Transverse colon (tissue), 4 donors: ENCODE results near the gene NANOGP8.

Experiments used
- EP300 ChIP-seq: sonication (generic); formaldehyde crosslinking; IDR thresholded peaks from one replicate; pipeline ENCODE4 v1.6.1; 2017; ENCODE audit warnings: antibody characterized with exemption, low read depth
- POLR2A ChIP-seq: fragments of 450-650 bp; IDR thresholded peaks from one replicate; pipeline ENCODE4 v1.6.1; 2016; ENCODE audit warnings: antibody characterized with exemption, mild to moderate bottlenecking, moderate library complexity
- POLR2AphosphoS5 ChIP-seq, 3 donors: sonication (generic); formaldehyde crosslinking; IDR thresholded peaks; one replicate each; pipeline ENCODE4 v1.6.1; 2016; ENCODE audit warnings: antibody characterized with exemption in 3 of 3
- TF ChIP-seq, protein P1 (sequence below), 5 experiments: fragments of 200-600 bp in 3 of 5; fragments of 450-650 bp in 2 of 5; sonication (generic) in 3 of 5; IDR thresholded peaks; 1 replicate in 2 of 5; 2 replicates in 3 of 5; pipeline ENCODE4 v1.5.1; 2016 to 2017; ENCODE audit warnings: antibody characterized with exemption in 5 of 5, inconsistent platforms in 3 of 5, mild to moderate bottlenecking in 2 of 5, moderate library complexity in 1 of 5

DNA sequence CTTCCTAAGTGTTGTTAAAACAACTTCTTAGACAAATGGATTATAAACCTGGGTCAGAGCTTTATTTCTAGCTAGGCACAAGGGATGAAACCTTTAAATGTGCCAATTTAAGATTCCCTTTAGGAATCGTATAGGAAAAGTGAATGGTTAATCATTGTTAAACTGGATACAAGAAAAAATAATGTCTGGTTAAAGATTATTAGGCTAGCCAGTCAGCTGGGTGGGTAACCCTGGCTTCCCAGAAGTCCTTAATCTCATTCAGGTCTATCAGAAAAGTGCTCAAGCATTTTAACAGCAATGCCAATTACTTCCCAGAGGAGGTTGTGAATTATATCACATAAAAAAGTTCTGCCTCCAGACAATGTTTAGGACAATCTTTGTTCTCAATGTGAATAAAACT, 37.6 kb downstream of the NANOGP8 start:
- TF ChIP-seq, protein P1, sequence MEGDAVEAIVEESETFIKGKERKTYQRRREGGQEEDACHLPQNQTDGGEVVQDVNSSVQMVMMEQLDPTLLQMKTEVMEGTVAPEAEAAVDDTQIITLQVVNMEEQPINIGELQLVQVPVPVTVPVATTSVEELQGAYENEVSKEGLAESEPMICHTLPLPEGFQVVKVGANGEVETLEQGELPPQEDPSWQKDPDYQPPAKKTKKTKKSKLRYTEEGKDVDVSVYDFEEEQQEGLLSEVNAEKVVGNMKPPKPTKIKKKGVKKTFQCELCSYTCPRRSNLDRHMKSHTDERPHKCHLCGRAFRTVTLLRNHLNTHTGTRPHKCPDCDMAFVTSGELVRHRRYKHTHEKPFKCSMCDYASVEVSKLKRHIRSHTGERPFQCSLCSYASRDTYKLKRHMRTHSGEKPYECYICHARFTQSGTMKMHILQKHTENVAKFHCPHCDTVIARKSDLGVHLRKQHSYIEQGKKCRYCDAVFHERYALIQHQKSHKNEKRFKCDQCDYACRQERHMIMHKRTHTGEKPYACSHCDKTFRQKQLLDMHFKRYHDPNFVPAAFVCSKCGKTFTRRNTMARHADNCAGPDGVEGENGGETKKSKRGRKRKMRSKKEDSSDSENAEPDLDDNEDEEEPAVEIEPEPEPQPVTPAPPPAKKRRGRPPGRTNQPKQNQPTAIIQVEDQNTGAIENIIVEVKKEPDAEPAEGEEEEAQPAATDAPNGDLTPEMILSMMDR (IDR thresholded peaks at IDR 0.05), result no peak
- TF ChIP-seq POLR2A (no peak), POLR2AphosphoS5 (IDR thresholded peaks at IDR 0.05) (no peak), EP300 (no peak)
